Fibroblast of the aortic adventitia (primary cell): ENCODE data around the gene IRF2. TPM values are rescaled to one million over a fixed set of nuclear protein-coding genes. Genes with fewer than 3 reads are reported as not detected.

Experiments used
- DNase-seq: peaks from one replicate; pipeline ENCODE4 v3.0.0-alpha.2; 2010; ENCODE audit warnings: low read depth
- H3K4me3 ChIP-seq: 2 replicates; pipeline ENCODE4 v1.5.1; 2011; ENCODE audit warnings: low read depth, mild to moderate bottlenecking, control low read depth, low read length, moderate library complexity
- CTCF ChIP-seq: IDR thresholded peaks from 2 replicates; pipeline ENCODE4 v1.5.1; 2011; ENCODE audit warnings: mild to moderate bottlenecking, low read length, control low read depth, inconsistent platforms; ENCODE audit not compliant: insufficient read depth
- total RNA-seq: library from RNA; depleted of rRNA; stranded (reverse); fragments of >200 nt; gene quantifications from 2 replicates; pipeline ENCODE4 v1.2.3, GENCODE V29; 2012; ENCODE audit warnings: low replicate concordance

IRF2 gene
- total RNA-seq, 1 donor: 35.2 TPM

GRCh38 chr4:184434021-184434420 lies 40.3 kb downstream of the IRF2 start:
- DNase-seq: no peak
- no peak overlapping the region for H3K4me3 ChIP-seq
- TF ChIP-seq CTCF: no peak

GRCh38 chr4:184433258-184433892 lies 41.0 kb downstream of the IRF2 start:
- H3K4me3 ChIP-seq: no peak overlapping the region
- no peak for DNase-seq
- no peak for TF ChIP-seq CTCF

- no peak for TF ChIP-seq CTCF
- DNase-seq: no peak
- no peak overlapping the region for H3K4me3 ChIP-seq
These were observed 42.0 kb downstream of the IRF2 start for GRCh38 chr4:184432127-184432922.

- H3K4me3 ChIP-seq: no peak overlapping the region
- no peak for TF ChIP-seq CTCF
- no peak for DNase-seq
These were observed 44.2 kb downstream of the IRF2 start for GRCh38 chr4:184430163-184430562.

- TF ChIP-seq CTCF: no peak
- no peak for DNase-seq
- no peak overlapping the region for H3K4me3 ChIP-seq
These were observed 45.6 kb downstream of the IRF2 start for GRCh38 chr4:184428787-184429186.

GRCh38 chr4:184427687-184428086 lies 46.7 kb downstream of the IRF2 start:
- no peak overlapping the region for H3K4me3 ChIP-seq
- no peak for TF ChIP-seq CTCF
- peak; percentile 72 for DNase-seq
